H1 (cell line): ENCODE results near the gene SV2A. TPM values are rescaled to one million over a fixed set of nuclear protein-coding genes. Genes with fewer than 3 reads are reported as not detected.

ENCODE experiments used
- ASH2L ChIP-seq: fragments of 200-600, 300-600 bp; sonication (generic); IDR thresholded peaks from one replicate; pipeline ENCODE4 v1.7.1; 2017; ENCODE audit warnings: low read length
- ATF2 ChIP-seq: IDR thresholded peaks from 2 replicates; pipeline ENCODE4 v1.6.1; 2012; ENCODE audit warnings: low read length, inconsistent platforms
- BCL11A ChIP-seq, 2 experiments: IDR thresholded peaks; one replicate each; pipeline ENCODE4 v1.6.1; 2011; ENCODE audit warnings: low read depth in 2 of 2, low read length in 2 of 2, mild to moderate bottlenecking in 2 of 2
- CBX8 ChIP-seq: fragments of 300-800, 300-1000 bp; sonication (generic); IDR thresholded peaks from 2 replicates; pipeline ENCODE4 v1.7.1; 2016; ENCODE audit warnings: low read depth, low read length, borderline replicate concordance
- CHD1 ChIP-seq: IDR thresholded peaks from 2 replicates; pipeline ENCODE4 v1.6.1; 2012; ENCODE audit warnings: low read depth, low read length, improper control_type of control experiment
- CHD7 ChIP-seq: fragments of 300-600 bp; sonication (generic); IDR thresholded peaks from 2 replicates; pipeline ENCODE4 v1.7.1; 2012; ENCODE audit warnings: low read length, moderate library complexity, mild to moderate bottlenecking, inconsistent platforms; ENCODE audit not compliant: insufficient replicate concordance
- CTBP2 ChIP-seq: IDR thresholded peaks from 2 replicates; pipeline ENCODE4 v1.7.0; 2011; ENCODE audit warnings: borderline replicate concordance, mild to moderate bottlenecking, moderate library complexity, mixed read lengths, low read length; ENCODE audit not compliant: insufficient read depth, insufficient read length
- GABPA ChIP-seq: IDR thresholded peaks from 2 replicates; pipeline ENCODE4 v1.6.1; 2011; ENCODE audit warnings: mild to moderate bottlenecking, low read length, moderate library complexity, borderline replicate concordance; ENCODE audit not compliant: insufficient read depth
- MAX ChIP-seq: IDR thresholded peaks from 2 replicates; pipeline ENCODE4 v1.6.1; 2012; ENCODE audit warnings: inconsistent platforms
- SUZ12 ChIP-seq: fragments of 200-600 bp; sonication (generic); IDR thresholded peaks from 2 replicates; pipeline ENCODE4 v1.6.1; 2012; ENCODE audit warnings: mild to moderate bottlenecking, inconsistent platforms, low read length, moderate library complexity, mixed read lengths
- polyA plus RNA-seq, 7 experiments: library from polyadenylated mRNA; depleted of rRNA in 3 of 7; stranded (reverse) in 5 of 7; unstranded in 2 of 7; fragments of >200 nt in 5 of 7; fragments of 200-250 nt in 2 of 7; gene quantifications; 1 replicate in 5 of 7; 2 replicates in 1 of 7; 4 replicates in 1 of 7; pipeline versions ENCODE4 v1.2.1 to v1.2.3, GENCODE V29; 2011 to 2013; ENCODE audit warnings: missing spikeins in 2 of 7, mixed read lengths in 2 of 7
- total RNA-seq: library from RNA; stranded (reverse); fragmentation: NEBNext Ultra II Directional; extraction: Animal tissue kit (Norgen Biotek cat#: 25700); gene quantifications from 2 replicates; pipeline ENCODE4 v1.2.1, GENCODE V29; 2021

Gene SV2A
- total and polyA plus RNA-seq, 2 of the 8 experiments (the other 6 are each of a cell fraction or from before 2014, with no cell fraction given), result 41.8 to 51.8 TPM

- TF ChIP-seq CHD7 (no peak), ATF2 (no peak), CBX8 (no peak), MAX (no peak), SUZ12 (no peak), GABPA (no peak), ASH2L (no peak), CTBP2 (no peak), CHD1 (no peak), BCL11A (IDR thresholded peaks at IDR 0.05; ENCODE audit: low read depth in 2 of 2, low read length in 2 of 2) (no peak)
These were observed 8.1 kb upstream of the SV2A start (continued) for GRCh38 chr1:149925751-149926150.
